ENCODE measurements around the gene EFTUD2.

GRCh38 chr17:44922746-44923470 is 23.7 kb upstream of the EFTUD2 start:
- TF ChIP-seq, protein P1, sequence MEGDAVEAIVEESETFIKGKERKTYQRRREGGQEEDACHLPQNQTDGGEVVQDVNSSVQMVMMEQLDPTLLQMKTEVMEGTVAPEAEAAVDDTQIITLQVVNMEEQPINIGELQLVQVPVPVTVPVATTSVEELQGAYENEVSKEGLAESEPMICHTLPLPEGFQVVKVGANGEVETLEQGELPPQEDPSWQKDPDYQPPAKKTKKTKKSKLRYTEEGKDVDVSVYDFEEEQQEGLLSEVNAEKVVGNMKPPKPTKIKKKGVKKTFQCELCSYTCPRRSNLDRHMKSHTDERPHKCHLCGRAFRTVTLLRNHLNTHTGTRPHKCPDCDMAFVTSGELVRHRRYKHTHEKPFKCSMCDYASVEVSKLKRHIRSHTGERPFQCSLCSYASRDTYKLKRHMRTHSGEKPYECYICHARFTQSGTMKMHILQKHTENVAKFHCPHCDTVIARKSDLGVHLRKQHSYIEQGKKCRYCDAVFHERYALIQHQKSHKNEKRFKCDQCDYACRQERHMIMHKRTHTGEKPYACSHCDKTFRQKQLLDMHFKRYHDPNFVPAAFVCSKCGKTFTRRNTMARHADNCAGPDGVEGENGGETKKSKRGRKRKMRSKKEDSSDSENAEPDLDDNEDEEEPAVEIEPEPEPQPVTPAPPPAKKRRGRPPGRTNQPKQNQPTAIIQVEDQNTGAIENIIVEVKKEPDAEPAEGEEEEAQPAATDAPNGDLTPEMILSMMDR (IDR thresholded peaks at IDR 0.05): no peak
- no peak for TF ChIP-seq EZH2 (IDR thresholded peaks at IDR 0.05; ENCODE audit: borderline replicate concordance, insufficient read depth, low read depth, low read length, poor library complexity, severe bottlenecking)

Data from B cell (primary cell).